HEK293T (cell line): ENCODE results near the gene APBA1.

Source experiments
- BHLHE40 ChIP-seq: fragments of 450-650 bp; IDR thresholded peaks from 2 replicates; pipeline ENCODE4 v1.6.1; 2016; ENCODE audit warnings: mild to moderate bottlenecking, moderate library complexity, borderline replicate concordance
- CTBP1 ChIP-seq: fragments of 450-650 bp; IDR thresholded peaks from 2 replicates; pipeline ENCODE4 v1.6.1; 2016; ENCODE audit warnings: borderline replicate concordance
- ELF4 ChIP-seq: fragments of 450-650 bp; IDR thresholded peaks from 2 replicates; pipeline ENCODE4 v1.6.1; 2017; ENCODE audit warnings: antibody characterized with exemption
- FOXM1 ChIP-seq: fragments of 450-650 bp; IDR thresholded peaks from 2 replicates; pipeline ENCODE4 v1.6.1; 2017; ENCODE audit warnings: mild to moderate bottlenecking, borderline replicate concordance
- HDGF ChIP-seq: fragments of 450-650 bp; IDR thresholded peaks from 2 replicates; pipeline ENCODE4 v1.6.1; 2017; ENCODE audit warnings: antibody characterized with exemption, borderline replicate concordance
- LEF1 ChIP-seq: fragments of 450-650 bp; IDR thresholded peaks from 2 replicates; pipeline ENCODE4 v1.6.1; 2017; ENCODE audit warnings: mild to moderate bottlenecking, borderline replicate concordance
- NFRKB ChIP-seq: fragments of 450-650 bp; IDR thresholded peaks from 2 replicates; pipeline ENCODE4 v1.6.1; 2016; ENCODE audit warnings: mild to moderate bottlenecking, moderate library complexity
- SP1 ChIP-seq: fragments of 450-650 bp; IDR thresholded peaks from 2 replicates; pipeline ENCODE4 v1.6.1; 2017
- SUZ12 ChIP-seq: fragments of 450-650 bp; IDR thresholded peaks from 2 replicates; pipeline ENCODE4 v1.6.1; 2016; ENCODE audit warnings: mild to moderate bottlenecking
- ZNF384 ChIP-seq: fragments of 450-650 bp; IDR thresholded peaks from 2 replicates; pipeline ENCODE4 v1.6.1; 2016

DNA sequence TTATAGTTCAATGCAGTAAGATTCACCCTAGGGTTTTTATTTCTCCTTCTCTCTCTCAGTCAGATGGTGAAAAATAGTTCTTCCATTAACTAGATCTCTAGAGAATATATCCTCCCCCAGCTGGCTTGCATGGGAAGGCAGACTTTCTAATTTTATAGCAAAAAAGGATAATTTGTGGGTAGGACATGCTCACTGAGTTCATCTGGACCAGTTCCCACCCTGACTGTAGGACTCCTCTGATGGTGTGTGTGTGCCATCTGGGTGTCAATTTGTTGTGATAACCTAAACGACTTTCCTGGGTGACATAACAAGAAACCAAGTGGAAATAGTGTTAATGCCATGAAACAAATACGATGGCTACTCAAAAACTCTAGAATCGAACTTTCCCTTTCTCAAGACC, 44.9 kb downstream of the APBA1 start:
- TF ChIP-seq HDGF (no peak), SP1 (no peak), SUZ12 (no peak), LEF1 (no peak), BHLHE40 (no peak), NFRKB (no peak), ZNF384 (no peak), CTBP1 (no peak), FOXM1 (no peak), ELF4 (no peak)
